Measurements from ENCODE around the gene ZFYVE26.
"Not testable (repeated sequence)": the region's sequence is repeated elsewhere in the genome, so short reads cannot be mapped to it uniquely, and the experiment has no call there.

ZFYVE26 gene

DNA sequence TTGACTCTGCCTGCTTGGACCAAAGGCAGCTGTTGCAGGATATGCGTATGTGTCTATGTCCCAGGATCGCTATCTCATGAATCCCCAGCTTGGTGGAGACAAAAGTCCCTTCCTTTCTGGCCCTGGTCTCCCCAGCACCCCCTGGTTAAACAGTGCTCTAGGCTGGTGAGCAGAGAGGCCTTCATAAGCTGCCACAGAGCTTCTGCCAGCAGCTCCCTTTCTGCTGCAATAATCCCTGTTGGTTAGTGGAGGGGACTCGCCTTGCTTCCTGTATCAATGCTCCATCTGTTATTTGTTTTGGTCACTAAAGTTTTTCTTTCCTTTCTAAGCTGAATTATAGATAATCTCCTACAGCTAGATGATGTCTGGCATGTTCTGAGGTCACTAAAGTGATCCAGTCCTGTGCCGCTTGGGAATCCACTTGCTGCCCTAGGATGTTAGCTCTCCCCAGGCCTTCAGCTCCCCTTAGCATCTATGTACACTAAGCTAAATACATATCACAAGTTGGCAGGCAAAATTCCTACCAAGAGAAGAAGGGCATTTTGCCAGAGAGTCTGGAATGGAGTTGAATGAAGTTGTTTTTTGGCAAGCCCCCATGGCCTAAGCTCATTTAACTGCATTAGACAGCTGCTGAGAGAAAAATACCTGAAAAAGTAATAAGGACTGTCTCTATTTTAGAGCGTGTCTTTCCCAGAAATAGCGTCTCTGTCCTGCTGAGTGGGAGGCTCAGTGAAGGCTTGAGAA lies 66.9 kb downstream of the ZFYVE26 start:
- DNase-seq: no peak

DNA sequence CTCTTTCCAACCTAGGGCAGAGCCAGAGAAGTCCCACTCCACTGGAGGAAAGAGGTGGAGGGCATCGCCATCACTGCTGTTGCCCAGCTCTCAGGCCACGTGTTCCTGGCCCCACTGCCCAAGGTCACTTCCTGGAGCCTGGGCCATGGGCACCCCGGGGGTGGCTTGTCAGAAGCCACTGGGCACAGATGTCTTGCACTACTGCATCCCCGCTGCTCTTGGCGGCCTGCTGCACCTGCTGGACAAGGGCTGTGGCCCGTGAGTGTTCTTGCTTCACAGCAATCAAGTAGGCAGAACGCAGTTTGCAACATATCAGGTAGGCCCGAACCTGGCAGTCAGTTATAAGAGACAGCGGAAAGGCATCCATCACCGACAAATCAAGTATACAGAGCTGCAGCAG lies 68.1 kb downstream of the ZFYVE26 start:
- DNase-seq: no peak

DNA sequence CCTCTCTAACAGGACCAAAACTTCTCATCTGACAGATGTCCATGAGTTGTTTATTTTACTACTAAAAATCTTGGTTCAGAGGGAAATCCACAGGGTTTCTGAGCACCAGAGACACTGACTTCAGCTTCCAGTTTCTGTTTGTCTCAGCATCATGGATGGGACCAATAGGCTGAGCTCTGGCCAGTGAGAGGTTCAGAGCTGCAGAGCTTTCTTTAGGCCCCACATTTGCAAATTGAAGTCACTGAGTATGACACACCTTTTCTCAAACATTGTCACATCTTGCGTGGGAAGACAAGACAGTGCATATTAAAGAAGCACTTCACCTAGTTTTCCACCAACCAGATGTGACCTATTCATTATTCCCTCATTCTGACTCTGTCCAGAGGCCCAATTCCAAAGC lies 69.5 kb downstream of the ZFYVE26 start:
- no peak for DNase-seq

DNA sequence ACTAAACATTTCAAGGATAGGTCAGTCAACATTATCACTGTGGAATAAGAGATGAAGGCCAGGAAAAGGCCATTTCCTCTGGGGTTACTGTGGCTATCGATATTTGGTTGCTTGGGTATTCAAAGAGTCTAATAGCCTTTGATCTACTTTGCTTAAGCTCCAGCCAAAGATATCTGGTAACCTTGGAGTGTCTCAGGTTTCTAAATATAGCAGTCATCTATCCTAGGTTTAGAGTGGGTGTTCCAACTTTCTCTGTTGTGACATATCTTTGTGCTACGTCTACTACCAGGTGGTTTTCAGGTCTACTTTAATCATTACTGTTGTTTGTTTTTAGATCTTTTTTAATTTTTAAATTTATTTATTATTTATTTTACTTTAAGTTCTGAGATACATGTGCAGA lies 72.3 kb downstream of the ZFYVE26 start:
- no peak for DNase-seq

DNA sequence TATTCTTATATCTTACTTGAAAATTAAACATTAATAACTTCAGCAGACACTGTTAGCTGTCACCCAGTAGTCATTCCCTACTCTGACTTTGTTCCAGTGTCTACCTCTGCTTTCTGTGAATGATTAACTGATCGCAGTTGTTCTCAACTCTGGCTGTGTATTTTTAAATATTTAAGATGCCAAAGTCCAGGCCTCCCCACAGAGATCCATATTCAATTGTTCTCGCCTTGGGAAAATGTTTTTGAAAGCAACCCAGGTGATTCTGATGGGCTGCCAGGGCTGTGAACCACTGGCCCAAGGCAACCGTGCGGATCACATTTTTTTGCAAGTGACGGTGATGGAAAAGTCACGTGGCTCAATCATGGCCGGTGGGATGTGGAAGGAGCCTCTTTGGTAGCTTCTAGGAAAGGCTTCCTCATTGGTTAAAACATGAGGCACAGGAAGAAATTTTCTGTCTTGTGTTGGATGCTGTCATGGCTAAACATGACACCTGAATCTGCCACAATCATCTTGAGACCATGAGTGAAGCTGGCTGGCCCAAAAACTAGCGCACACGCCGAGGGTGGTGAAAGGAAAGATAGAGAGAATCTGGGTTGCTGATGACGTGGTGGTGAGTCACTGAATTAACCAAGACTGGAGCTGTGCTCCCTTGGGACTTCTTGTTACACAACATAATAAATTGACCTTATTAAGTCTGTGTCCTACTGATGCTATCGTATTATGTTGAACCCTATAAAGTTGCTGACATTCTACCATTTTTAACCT lies 77.5 kb downstream of the ZFYVE26 start:
- DNase-seq: no peak

DNA sequence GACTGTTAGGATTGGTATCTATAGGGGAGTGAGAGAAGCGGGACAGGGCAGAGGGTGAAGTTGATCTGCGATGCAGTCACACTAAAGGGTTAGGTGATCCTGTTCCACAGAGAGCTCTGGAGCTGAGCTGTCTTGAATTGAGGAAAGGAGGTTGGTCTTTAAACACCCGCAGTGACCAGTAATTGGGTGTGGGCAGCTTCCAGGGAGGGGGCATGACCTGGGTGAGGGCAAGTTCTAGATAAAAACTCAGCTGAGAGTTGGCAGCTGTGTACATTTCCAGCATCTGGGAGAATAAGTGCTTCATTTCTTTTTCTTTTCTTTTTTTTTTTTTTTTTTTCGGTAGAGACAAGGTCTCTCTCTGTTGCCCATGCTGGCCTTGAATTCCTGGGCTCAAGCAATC lies 79.6 kb downstream of the ZFYVE26 start:
- no peak for DNase-seq

DNA sequence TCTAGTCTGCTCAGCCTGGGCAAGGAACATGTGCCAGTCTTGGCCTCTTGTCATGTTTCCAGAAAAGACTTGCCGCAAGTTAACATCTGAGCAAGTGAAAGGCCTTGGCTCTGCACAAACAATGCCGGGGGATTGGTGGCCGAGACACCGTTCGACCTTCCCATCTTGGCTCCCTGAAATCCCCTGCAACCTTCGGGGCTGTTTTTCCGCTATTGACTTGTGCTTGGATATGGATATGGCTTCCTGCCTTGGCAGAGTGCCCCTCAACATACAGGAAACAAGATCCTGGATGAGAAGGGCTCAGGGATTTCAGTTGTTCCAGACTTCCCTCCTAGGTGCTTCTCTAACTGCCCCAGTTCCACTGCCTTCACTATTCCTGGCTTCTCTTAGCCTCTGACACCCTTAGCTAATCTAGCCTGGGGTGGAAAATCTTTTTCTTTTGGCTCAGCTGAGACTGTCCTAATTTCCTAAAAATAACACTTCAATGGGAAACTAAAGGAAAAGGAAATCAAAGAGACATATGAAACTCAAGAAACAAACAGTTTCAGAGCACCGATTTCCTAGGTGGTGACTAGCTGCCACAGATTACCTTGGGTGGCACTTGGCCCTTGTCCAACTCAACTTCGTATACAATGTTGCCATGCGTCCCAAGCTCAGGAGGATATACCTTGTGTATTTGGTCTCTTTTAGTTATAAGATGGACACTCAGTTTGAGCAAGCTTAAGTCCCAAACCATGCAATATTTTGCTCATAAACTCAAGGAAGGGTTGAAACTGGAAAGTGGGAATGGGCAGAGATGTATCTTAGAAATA lies 80.8 kb downstream of the ZFYVE26 start:
- no peak for DNase-seq

DNA sequence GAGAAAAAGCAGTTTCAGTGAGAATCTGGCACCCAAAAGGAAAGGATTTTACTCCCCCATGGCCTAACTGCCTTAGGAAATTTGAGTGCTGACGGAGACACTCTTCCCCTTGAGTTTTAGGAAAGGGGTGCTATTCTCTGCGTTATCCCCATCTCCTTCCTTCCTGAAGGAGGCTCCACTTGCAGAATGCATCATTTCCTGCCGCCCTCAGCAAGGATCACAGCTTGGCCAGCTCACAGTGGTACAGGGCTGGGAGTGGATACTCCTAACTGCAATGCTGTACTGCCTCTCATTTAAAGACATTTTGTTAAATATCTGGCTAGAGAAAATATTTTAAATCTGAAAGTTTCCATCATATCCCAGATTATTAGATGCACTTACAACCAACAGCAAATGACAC lies 81.7 kb downstream of the ZFYVE26 start:
- DNase-seq: no peak

DNA sequence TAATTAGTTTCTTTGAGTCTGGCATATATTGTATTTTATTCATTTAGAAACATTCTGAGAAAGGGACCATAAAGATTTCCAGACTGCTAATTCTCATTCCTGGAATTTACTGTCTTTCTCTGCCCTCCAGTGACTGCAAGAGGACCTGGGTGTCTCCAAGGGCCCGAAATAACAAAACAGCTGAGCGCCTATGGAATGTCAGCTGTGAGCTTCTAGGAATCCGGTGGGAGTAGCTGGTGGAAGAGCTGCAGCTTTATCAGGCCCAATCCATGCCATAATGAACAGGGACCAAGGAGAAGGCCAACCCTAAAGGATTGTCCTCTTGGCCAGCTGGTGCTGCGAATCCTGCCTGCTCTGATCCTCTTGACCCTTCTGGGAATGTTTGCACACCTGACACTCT lies 82.8 kb downstream of the ZFYVE26 start:
- DNase-seq: no peak

DNA sequence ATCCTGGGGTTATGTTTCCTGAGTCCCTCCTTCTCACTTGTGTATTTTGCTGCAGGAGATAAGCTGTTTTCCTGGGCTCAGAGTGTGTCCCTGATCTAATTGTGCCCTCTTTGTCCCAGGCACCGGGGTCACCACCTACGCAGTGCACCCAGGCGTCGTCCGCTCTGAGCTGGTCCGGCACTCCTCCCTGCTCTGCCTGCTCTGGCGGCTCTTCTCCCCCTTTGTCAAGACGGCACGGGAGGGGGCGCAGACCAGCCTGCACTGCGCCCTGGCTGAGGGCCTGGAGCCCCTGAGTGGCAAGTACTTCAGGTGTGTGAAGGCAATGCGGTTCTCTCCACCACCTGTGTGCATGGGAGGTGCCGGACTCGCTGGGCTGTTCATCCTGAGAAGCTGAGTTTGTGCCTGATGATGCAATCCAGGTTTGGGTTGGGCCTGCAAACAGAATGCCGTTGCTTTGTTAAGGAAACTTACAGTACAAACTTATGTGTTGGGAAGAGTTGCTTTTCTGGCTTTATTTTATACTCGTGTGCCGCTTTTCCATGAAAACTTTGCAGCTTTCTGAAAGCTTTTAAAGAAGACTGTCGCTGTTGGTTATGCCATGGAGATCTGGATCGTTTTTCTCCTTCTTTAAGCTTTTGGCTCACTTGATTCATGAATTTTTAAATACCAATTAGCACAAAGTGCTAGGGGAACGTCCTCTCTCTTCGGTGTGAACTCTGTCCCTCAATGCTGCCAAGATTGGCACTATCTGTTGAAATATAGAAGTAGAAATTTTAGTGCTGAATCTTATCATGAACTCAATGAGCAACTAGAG lies 87.1 kb downstream of the ZFYVE26 start:
- no peak for DNase-seq

DNA sequence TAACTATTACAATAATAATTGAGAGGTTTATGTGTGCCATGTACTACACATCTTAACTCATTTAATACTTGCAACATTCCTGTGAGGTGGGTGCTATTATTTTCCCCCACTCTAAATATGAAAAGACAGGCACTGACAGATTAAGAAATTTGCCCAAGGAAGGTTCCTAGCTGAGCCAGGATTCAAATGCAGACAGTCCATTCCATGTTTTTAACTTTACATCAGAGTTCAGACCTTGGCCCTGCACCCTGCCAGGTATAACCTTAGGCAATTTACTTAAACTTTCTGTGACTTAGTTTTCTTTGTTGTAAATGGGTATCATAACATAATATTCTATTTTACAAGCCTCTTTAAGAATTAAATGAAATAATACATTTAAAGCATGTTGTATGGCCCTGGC lies 88.1 kb downstream of the ZFYVE26 start:
- no peak for DNase-seq

DNA sequence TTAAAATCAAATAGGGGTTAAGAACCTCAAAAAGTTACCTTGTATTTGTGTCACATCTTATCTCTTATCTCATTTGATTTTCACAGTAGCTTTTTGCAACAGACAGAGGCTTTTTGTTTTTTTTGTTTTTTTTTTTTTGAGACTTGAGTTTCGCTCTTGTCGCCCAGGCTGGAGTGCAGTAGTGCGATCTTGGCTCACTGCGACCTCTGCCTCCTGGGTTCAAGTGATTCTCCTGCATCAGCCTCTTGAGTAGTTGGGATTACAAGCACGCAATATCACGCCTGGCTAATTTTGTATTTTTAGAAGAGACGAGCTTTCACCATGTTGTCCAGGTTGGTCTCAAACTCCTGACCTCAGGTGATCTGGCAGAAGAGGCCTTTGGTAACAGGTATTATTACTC lies 89.0 kb downstream of the ZFYVE26 start:
- DNase-seq: no peak

DNA sequence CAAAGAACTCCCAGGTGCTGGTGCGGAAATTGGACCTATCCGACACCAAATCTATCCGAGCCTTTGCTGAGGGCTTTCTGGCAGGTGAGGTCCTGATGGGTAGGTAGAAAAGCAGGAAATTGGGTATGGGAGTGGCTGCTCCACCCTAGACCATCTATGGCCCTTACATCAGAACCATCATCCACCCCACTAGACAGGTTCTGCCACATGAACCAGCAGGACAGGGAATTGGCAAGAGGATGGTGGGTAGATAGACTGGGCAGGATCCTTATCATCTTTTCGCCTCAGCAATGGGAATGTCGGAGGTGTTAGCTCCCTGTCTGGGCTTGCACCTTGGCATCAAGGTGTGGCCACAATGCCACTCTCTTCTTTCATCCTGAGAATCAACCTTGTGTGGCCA lies 91.2 kb downstream of the ZFYVE26 start:
- DNase-seq: no peak

DNA sequence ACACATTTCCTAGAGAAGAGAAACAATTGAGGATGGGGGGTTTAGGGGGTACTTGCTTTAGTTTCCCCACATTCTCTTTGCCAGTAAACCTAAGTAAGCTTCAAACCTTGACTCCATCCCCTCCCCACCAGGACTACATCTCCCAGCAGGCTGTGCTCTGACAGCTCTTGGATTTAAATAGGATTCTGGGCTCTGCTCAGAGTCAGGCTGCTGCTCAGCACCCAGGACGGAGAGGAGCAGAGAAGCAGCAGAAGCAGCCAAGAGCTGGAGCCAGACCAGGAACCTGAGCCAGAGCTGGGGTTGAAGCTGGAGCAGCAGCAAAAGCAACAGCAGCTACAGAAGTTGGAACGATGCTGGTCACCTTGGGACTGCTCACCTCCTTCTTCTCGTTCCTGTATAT lies 94.1 kb downstream of the ZFYVE26 start:
- DNase-seq: no peak

DNA sequence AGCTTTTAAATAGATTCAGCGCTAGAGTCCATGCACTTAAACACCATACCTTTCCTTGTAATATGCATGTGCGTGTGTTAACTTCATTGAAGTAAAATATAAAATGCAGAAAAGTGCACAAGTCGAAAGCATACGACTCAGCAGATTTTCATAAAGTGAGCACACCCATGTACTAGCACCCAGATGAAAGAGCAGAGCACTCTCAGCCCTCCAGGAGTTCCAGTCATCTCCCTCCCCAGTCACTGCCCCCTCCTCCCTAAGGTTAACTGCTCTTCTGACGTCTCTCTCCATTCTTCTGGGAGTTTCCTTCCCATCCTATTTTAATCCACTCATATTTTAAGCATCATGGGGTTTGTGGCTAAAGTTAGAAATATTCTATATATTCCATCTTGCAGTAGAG lies 94.5 kb downstream of the ZFYVE26 start:
- DNase-seq: no peak

DNA sequence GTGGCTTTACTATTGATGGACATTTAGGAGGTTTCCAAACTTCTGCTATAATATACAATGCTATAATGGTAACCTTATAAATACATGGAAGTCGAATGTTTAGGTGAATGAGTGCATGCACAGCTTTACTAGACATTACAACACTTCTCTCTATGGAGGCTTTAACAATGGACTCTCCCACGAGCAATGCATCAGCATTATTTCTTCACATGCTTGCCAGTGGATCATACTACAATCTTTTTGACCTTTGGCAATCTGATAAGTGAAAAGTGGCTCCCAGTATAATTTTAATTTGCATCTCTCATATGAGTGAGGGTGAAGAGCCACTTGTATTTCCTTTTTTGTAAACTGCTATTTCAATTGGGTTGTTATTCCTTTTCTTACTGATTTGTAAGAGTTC lies 96.5 kb downstream of the ZFYVE26 start:
- no peak for DNase-seq

DNA sequence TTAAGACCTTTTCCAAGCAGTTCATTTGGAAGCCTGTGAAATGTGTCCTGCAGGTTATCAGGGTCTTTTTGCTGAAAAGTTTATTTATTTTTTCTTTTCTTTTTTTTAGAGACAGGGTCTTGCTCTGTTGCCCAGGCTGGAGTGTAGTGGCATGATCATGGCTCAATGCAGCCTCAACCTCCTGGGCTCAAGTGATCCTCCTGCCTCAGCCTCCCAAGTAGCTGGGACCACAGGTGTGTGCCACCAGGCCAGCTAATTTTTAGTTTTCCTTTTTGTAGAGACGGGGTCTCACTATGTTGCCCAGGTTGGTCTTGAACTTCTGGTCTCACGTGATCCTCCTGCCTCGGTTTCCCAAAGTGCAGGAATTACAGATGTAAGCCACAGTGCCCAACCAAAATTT lies 97.0 kb downstream of the ZFYVE26 start:
- DNase-seq: not testable (repeated sequence)

DNA sequence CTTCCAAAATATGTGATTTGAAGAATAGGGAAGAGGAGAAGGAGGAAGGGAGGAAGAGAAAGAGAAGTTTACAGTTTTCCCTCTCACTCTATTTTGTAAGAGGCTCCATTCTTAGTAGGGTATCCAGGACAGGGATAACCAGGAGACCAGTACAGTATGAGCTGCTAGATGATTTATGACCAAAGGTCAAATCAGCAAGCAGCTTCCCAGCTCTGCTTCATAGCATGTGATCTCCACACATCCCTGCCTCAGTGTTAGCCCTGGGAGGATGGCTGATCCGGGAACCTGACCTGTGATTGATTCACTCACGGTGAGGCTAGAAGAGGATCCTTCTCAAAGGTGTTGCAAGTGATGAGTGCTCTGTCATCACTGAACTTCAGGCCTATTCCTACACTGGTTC lies 98.1 kb downstream of the ZFYVE26 start:
- no peak for DNase-seq

DNA sequence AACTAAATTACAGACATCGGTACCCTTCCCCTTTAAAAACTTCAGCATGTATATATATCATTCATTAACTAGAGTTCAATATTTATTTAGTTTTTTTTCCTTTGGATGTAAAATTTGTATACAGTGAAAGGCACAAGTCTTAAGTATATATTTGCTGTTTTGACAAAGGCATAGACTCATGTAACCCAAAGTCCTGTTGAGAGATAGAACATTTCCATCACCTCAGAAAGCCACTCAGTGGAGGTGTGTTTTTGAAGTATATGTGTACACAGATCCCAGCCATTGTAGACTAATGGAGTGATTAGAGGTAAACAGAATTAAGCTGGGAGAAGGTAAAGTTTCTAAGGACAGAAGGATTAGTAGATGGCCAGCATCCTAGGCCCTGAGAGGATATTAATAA lies 99.3 kb downstream of the ZFYVE26 start:
- no peak for DNase-seq

DNA sequence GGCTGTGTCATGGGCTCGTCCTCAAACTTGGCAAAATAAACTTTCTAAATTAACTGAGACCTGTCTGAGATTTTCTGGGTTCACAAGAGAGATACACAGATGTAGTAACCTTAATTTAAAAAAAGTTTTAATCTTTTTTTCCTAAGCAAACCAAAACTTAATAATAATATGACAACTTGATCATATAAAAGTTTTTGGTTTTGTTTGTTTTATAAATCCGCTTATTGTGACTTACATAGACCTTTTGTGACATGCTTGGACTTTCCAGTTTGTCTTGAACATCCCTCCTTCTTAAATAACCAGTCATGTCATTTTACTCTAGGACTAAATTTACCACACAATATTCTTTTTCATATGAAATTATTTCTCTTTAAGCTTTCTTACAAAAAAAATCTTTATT lies 106.2 kb downstream of the ZFYVE26 start:
- no peak for DNase-seq

DNA sequence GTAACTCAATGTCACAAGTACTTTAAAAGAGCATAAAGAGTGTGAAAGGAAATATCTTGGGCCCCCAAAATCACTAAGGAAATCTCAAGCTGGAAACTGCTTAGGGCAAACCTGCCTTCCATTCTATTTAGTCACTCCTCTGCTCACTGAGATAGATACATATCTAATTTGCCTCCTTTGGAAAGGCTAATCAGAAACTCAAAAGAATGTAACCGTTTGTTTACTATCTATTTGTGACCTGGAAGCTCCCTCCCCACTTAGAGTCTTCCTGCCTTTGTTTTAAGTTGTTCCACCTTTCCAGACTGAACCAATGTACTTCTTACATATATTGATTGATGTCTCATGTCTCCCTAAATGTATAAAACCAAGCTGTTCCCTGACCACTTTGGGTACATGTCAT lies 106.6 kb downstream of the ZFYVE26 start:
- DNase-seq: not testable (repeated sequence)

DNA sequence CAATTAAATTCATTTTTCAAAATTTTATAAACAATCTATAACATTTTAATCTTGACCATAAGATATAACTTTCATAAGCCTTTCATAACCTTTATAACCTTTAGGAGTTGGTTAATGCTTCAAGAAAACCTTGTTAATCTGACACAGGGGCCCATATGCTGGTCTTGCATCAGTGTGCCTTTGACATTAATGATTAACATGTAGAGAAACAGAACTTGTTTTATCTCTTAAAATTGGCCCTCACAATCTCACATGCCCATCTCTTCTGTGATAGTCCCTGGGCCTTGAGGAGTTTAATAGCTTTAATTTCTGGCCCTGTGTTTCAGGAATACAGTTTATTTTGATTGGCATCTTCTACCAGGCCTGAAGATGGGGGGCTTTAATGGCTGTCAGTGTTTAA lies 107.0 kb downstream of the ZFYVE26 start:
- not testable (repeated sequence) for DNase-seq

DNA sequence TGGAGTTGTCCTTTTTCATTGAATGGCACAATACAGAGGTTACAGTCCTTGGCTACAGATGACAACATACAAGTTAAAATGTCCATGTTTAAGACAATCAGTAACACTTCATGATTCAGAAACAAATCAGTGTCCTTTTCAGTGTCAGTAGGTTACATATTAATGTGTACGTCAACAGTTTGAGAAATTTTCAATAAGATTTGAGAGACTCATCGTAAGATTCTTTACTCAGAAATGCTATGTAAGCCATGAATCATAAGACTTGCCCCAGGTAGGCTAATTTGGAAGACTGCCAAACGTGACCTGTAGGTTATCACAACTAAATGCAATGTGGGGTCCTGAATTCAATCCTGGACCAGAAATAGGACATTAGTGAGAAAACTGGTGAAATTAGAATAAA lies 111.2 kb downstream of the ZFYVE26 start:
- DNase-seq: no peak

Measured in activated effector memory CD4-positive, alpha-beta T cell treated with Interleukin-2 at 50 U/mL for 16 hours (primary cell).